K562 (cell line): ENCODE results near the gene ACTRT2. TPM values are rescaled to one million over a fixed set of nuclear protein-coding genes. Genes with fewer than 3 reads are reported as not detected.

Source experiments
- ATAC-seq: fragments of 200-7000 bp; cut with Tn5 transposase; 3 replicates; pipeline ENCODE4 v1.9.1; 2020; ENCODE audit warnings: moderate library complexity
- BruUV-seq: library from RNA; stranded (reverse); fragments of 400-500 nt; replicated peaks from 2 replicates; lab custom pipeline; 2021; lab: Mats Ljungman, UMichigan
- CTCF ChIA-PET: fragments of 300-600 bp; formaldehyde crosslinking; extraction: SDS; loops from one replicate; lab custom pipeline; 2021; ENCODE audit warnings: low intra/inter-chr PET ratio; lab: Yijun Ruan, JAX
- POLR2A ChIA-PET: fragments of 300-600, 350-650 bp; sonication (Branson Sonifier 250); formaldehyde crosslinking; extraction: SDS; loops from one replicate; lab custom pipeline; 2021; ENCODE audit warnings: antibody characterized with exemption, inconsistent platforms; lab: Yijun Ruan, JAX
- DNase-seq, 4 experiments: peaks; one replicate each; pipeline versions ENCODE4 v3.0.0 to v3.0.0-alpha.2; 2011 to 2018; ENCODE audit warnings: low spot score in 3 of 4, mixed read lengths in 3 of 4; ENCODE audit errors: extremely low read depth in 1 of 4
- FAIRE-seq: peaks from 2 replicates; lab custom pipeline; 2011; peaks lifted over from hg19 to GRCh38; lab: Jason Lieb, UNC
- H2AFZ ChIP-seq: 2 replicates; pipeline ENCODE4 v1.6.0; 2011; ENCODE audit warnings: low read depth, low read length, control low read depth, inconsistent platforms
- H3K27ac ChIP-seq: fragments of 200-600 bp; 3 replicates; pipeline ENCODE4 v1.8.0; 2011; ENCODE audit warnings: low read depth, mild to moderate bottlenecking, control low read depth, inconsistent platforms, low read length, moderate library complexity, mixed read lengths; ENCODE audit errors: extremely low read depth
- H3K27me3 ChIP-seq, 2 experiments: fragments of 300-600 bp in 1 of 2; 2 replicates in 1 of 2; 3 replicates in 1 of 2; pipeline versions ENCODE4 v1.6.0 to v1.8.0; 2011; ENCODE audit warnings: inconsistent platforms in 2 of 2, low read length in 2 of 2, mild to moderate bottlenecking in 1 of 2, mixed read lengths in 1 of 2, moderate library complexity in 1 of 2; ENCODE audit not compliant: control insufficient read depth in 2 of 2, insufficient read depth in 2 of 2
- H3K36me3 ChIP-seq: fragments of 300-600 bp; 3 replicates; pipeline ENCODE4 v1.8.0; 2011; ENCODE audit warnings: mild to moderate bottlenecking, low read length, inconsistent platforms; ENCODE audit not compliant: control insufficient read depth, insufficient read depth
- H3K4me1 ChIP-seq, 2 experiments: fragments of 200-600 bp in 1 of 2; replicated peaks in 1 of 2; 2 replicates in 1 of 2; 3 replicates in 1 of 2; pipeline versions ENCODE4 v1.5.1 to v1.8.0; 2011; ENCODE audit warnings: inconsistent platforms in 2 of 2, low read length in 2 of 2, mild to moderate bottlenecking in 1 of 2, mixed read lengths in 1 of 2, moderate library complexity in 1 of 2; ENCODE audit not compliant: control insufficient read depth in 2 of 2, insufficient read depth in 2 of 2
- H3K4me2 ChIP-seq: 2 replicates; pipeline ENCODE4 v1.6.1; 2011; ENCODE audit warnings: low read length, control low read depth, inconsistent platforms, mixed read lengths; ENCODE audit not compliant: insufficient read depth
- H3K4me3 ChIP-seq: fragments of 200-600 bp; sonication (generic), shearing (Covaris generic); 2 replicates; pipeline ENCODE4 v1.5.1; 2016; ENCODE audit warnings: control low read depth, inconsistent platforms
- H3K79me2 ChIP-seq: fragments of 200-600 bp; 3 replicates; pipeline ENCODE4 v1.8.0; 2011; ENCODE audit warnings: low read length, inconsistent platforms; ENCODE audit not compliant: control insufficient read depth, insufficient read depth
- H3K9ac ChIP-seq, 2 experiments: 2 replicates each; pipeline versions ENCODE4 v1.6.0 to v1.6.1; 2011; ENCODE audit warnings: low read depth in 2 of 2, low read length in 2 of 2, control low read depth in 1 of 2, inconsistent platforms in 1 of 2, mild to moderate bottlenecking in 1 of 2, mixed read lengths in 1 of 2; ENCODE audit not compliant: insufficient read depth in 1 of 2
- H3K9me1 ChIP-seq: one replicate; pipeline ENCODE4 v1.6.0; 2011; ENCODE audit warnings: inconsistent platforms, mild to moderate bottlenecking, low read length, moderate library complexity; ENCODE audit not compliant: control insufficient read depth, insufficient read depth
- H3K9me3 ChIP-seq: replicated peaks from 2 replicates; pipeline ENCODE4 v1.5.1; 2011; ENCODE audit warnings: low read depth, low read length, inconsistent platforms; ENCODE audit not compliant: control insufficient read depth, insufficient read depth
- H4K20me1 ChIP-seq: replicated peaks from 2 replicates; pipeline ENCODE4 v1.6.1; 2011; ENCODE audit warnings: low read length, inconsistent platforms, mixed read lengths; ENCODE audit not compliant: control insufficient read depth, insufficient read depth
- BACH1 ChIP-seq: fragments of 200-800 bp; sonication (Bioruptor generic); IDR thresholded peaks from 2 replicates; pipeline ENCODE4 v1.6.1; 2016; ENCODE audit warnings: missing genetic modification characterization, missing compliant biosample characterization
- BCL6 ChIP-seq: fragments of 250-450 bp; sonication (Bioruptor Pico); IDR thresholded peaks from 2 replicates; pipeline ENCODE4 v1.4.0; 2020
- HDAC6 ChIP-seq: IDR thresholded peaks from 2 replicates; pipeline ENCODE4 v1.6.1; 2012; ENCODE audit warnings: low read depth, mild to moderate bottlenecking, control low read depth, inconsistent platforms, low read length, moderate library complexity
- JUN ChIP-seq, 2 experiments: sonication (generic) in 1 of 2; formaldehyde crosslinking in 1 of 2; IDR thresholded peaks; 2 replicates each; pipeline versions ENCODE4 v1.6.1 to v1.8.0; 2012 to 2022; ENCODE audit warnings: borderline replicate concordance in 2 of 2, mild to moderate bottlenecking in 2 of 2, improper control_type of control experiment in 1 of 2, low read depth in 1 of 2, low read length in 1 of 2, missing genetic modification reagents in 1 of 2
- KAT8 ChIP-seq: fragments of 450-650 bp; IDR thresholded peaks from 2 replicates; pipeline ENCODE4 v1.6.1; 2016; ENCODE audit warnings: low read depth, mild to moderate bottlenecking
- MYC ChIP-seq, 2 experiments: fragments of 250-450 bp in 1 of 2; sonication (Bioruptor Pico) in 1 of 2; IDR thresholded peaks; 2 replicates each; pipeline versions ENCODE4 v1.5.1 to v1.6.1; 2012 to 2021; ENCODE audit warnings: low read depth in 2 of 2, borderline replicate concordance in 1 of 2, improper control_type of control experiment in 1 of 2, low read length in 1 of 2, mild to moderate bottlenecking in 1 of 2, moderate library complexity in 1 of 2
- NFATC3 ChIP-seq: fragments of 450-650 bp; IDR thresholded peaks from 2 replicates; pipeline ENCODE4 v1.6.1; 2017; ENCODE audit warnings: mild to moderate bottlenecking
- POLR2AphosphoS2 ChIP-seq: IDR thresholded peaks from 2 replicates; pipeline ENCODE4 v1.6.1; 2012; ENCODE audit warnings: low read length, improper control_type of control experiment
- PTTG1 ChIP-seq: fragments of 450-650 bp; IDR thresholded peaks from 2 replicates; pipeline ENCODE4 v1.6.1; 2016; ENCODE audit warnings: low read depth, mild to moderate bottlenecking, missing genetic modification characterization, missing compliant biosample characterization
- RCOR1 ChIP-seq, 2 experiments: IDR thresholded peaks; 2 replicates each; pipeline ENCODE4 v1.6.1; 2012; ENCODE audit warnings: low read depth in 2 of 2, low read length in 2 of 2, borderline replicate concordance in 1 of 2, improper control_type of control experiment in 1 of 2
- ZFP1 ChIP-seq: fragments of 450-650 bp; formaldehyde crosslinking; IDR thresholded peaks from 2 replicates; pipeline ENCODE4 v1.4.0; 2020; ENCODE audit warnings: mild to moderate bottlenecking, mixed read lengths
- ZNF134 ChIP-seq: fragments of 250-450 bp; sonication (Bioruptor Pico); conservative IDR thresholded peaks from 2 replicates; pipeline ENCODE4 v1.4.0; 2020
- ZNF217 ChIP-seq: sonication (generic); formaldehyde crosslinking; IDR thresholded peaks from 2 replicates; pipeline ENCODE4 v1.8.0; 2022; ENCODE audit warnings: mild to moderate bottlenecking, missing genetic modification reagents
- WGBS: fragments of 100-300 bp; shearing (Covaris generic); methylation state at CpG from one replicate; pipeline ENCODE4 v1.1.6; 2016; ENCODE audit warnings: low coverage, mixed read lengths; ENCODE audit not compliant: insufficient coverage; ENCODE audit errors: missing lambda C conversion rate; 5-methylcytosine and 5-hydroxymethylcytosine counted together
- in situ Hi-C: fragments of 300-500 bp; cut with MboI; formaldehyde crosslinking; loops from 4 replicates; pipeline ENCODE4 v1.15.0; 2018; ENCODE audit warnings: inconsistent platforms, mixed read lengths
- intact Hi-C: fragments of 100-400 bp; cut with micrococcal nuclease; formaldehyde crosslinking; loops from 2 replicates; pipeline ENCODE4 v1.14.2; 2022
- polyA plus RNA-seq, 8 experiments: library from polyadenylated mRNA; depleted of rRNA in 4 of 8; stranded (reverse) in 5 of 8; unstranded in 3 of 8; fragments of >200 nt; fragmentation: Nextera tagmentation in 2 of 8; fragmentation: Illumina TruSeq in 1 of 8; extraction: Ambion mirVana in 2 of 8; extraction: Trizol in 1 of 8; gene quantifications; 2 replicates each; pipeline versions ENCODE4 v1.2.1 to v1.2.3, GENCODE V29; 2011 to 2014; ENCODE audit warnings: inconsistent platforms in 1 of 8, missing spikeins in 1 of 8
- total RNA-seq, 7 experiments: library from RNA; depleted of rRNA in 6 of 7; stranded (reverse); fragments of >200 nt in 6 of 7; fragmentation: Illumina TruSeq in 2 of 7; extraction: Trizol in 2 of 7; gene quantifications; 2 replicates each; pipeline versions ENCODE4 v1.2.1 to v1.2.3, GENCODE V29; 2011 to 2021; ENCODE audit warnings: low replicate concordance in 1 of 7

ACTRT2 gene
- total and polyA plus RNA-seq, 9 of the 15 experiments (the other 6 are each of a cell fraction or from before 2014, with no cell fraction given): not detected

- ChIA-PET POLR2A (no interaction called here), CTCF (no interaction called here)
- H4K20me1 ChIP-seq: peaks cover 4% of the 10 kb centered on the region; the same call in 1 of the 2 replicates
- WGBS: 0% methylated on average over 18 of the region's 19 CpGs
- H3K79me2 ChIP-seq: no peaks in the 10 kb centered on the region
- ATAC-seq (no peak), FAIRE-seq (no peak), DNase-seq (no peak)
- H3K9ac ChIP-seq: no peak overlapping the region
- H3K4me2 ChIP-seq: no peak overlapping the region
- H3K9me1 ChIP-seq: no peaks in the 10 kb centered on the region
- H3K36me3 ChIP-seq: no peaks in the 10 kb centered on the region
- H3K4me1 ChIP-seq: peaks cover 0 to 1% of the 10 kb centered on the region in 2 experiments; a peak in 1 of 5 replicates
- BruUV-seq: no TSS peak
- peaks cover 0 to 4% of the 10 kb centered on the region in 2 experiments; a peak in 1 of 5 replicates for H3K27me3 ChIP-seq
- H3K9me3 ChIP-seq: no peaks in the 10 kb centered on the region
- H2AFZ ChIP-seq: no peak overlapping the region
- H3K4me3 ChIP-seq: no peak overlapping the region
- no peak overlapping the region for H3K27ac ChIP-seq
- in situ Hi-C loops (no loop called here), intact Hi-C loops (no loop called here)
- TF ChIP-seq KAT8: no peak
- TF ChIP-seq POLR2AphosphoS2: no peak
- TF ChIP-seq MYC (IDR thresholded peaks at IDR 0.05; ENCODE audit: low read depth, low read length): no peak
- TF ChIP-seq MYC (CRISPR knock-in tag; IDR thresholded peaks at IDR 0.05; ENCODE audit: borderline replicate concordance, low read depth): no peak
- TF ChIP-seq NFATC3: no peak
- TF ChIP-seq ZNF134 (CRISPR knock-in tag): no peak
- no peak for TF ChIP-seq BCL6 (CRISPR knock-in tag)
- no peak for TF ChIP-seq JUN (IDR thresholded peaks at IDR 0.05; ENCODE audit: borderline replicate concordance, low read depth, low read length)
- TF ChIP-seq JUN (CRISPR knock-in tag; IDR thresholded peaks at IDR 0.05; ENCODE audit: borderline replicate concordance): no peak
- TF ChIP-seq HDAC6: no peak
- no peak for TF ChIP-seq ZNF217 (CRISPR knock-in tag)
- no peak for TF ChIP-seq PTTG1 (tag)
- TF ChIP-seq BACH1: no peak
- no peak for TF ChIP-seq RCOR1 (IDR thresholded peaks at IDR 0.05; ENCODE audit: borderline replicate concordance in 1 of 2, low read depth in 2 of 2, low read length in 2 of 2)
- TF ChIP-seq ZFP1 (CRISPR knock-in tag): no peak
These were observed 45.6 kb upstream of the ACTRT2 start for GRCh38 chr1:2975466-2976179.
